ENCODE measurements around the gene DEAF1.

Gene DEAF1

GRCh38 chr11:665704-666281 is 29.2 kb downstream of the DEAF1 start:
- no peak overlapping the region for H3K4me3 ChIP-seq (ENCODE audit: insufficient read length, low read depth)
- peaks cover 64% of the 10 kb centered on the region for H3K36me3 ChIP-seq (ENCODE audit: insufficient read depth, insufficient read length, low read length)
- no peak for DNase-seq (ENCODE audit: low read depth, low spot score)
- H3K4me1 ChIP-seq (ENCODE audit: insufficient read depth, insufficient read length): no peaks in the 10 kb centered on the region
- no peaks in the 10 kb centered on the region for H3K9me3 ChIP-seq (ENCODE audit: insufficient read depth, low read length)
- no peak overlapping the region for H3K9ac ChIP-seq (ENCODE audit: insufficient read length, low read depth)
- no peaks in the 10 kb centered on the region for H3K27me3 ChIP-seq (ENCODE audit: insufficient read depth, insufficient read length)
- no peak for TF ChIP-seq SUZ12 (IDR thresholded peaks at IDR 0.05; ENCODE audit: extremely low read depth, insufficient read depth, insufficient read length)
- TF ChIP-seq YY1 (IDR thresholded peaks at IDR 0.05; ENCODE audit: insufficient read depth, insufficient read length): no peak
- no peak for TF ChIP-seq ZNF274 (IDR thresholded peaks at IDR 0.05; ENCODE audit: low read depth, low read length)

DNA sequence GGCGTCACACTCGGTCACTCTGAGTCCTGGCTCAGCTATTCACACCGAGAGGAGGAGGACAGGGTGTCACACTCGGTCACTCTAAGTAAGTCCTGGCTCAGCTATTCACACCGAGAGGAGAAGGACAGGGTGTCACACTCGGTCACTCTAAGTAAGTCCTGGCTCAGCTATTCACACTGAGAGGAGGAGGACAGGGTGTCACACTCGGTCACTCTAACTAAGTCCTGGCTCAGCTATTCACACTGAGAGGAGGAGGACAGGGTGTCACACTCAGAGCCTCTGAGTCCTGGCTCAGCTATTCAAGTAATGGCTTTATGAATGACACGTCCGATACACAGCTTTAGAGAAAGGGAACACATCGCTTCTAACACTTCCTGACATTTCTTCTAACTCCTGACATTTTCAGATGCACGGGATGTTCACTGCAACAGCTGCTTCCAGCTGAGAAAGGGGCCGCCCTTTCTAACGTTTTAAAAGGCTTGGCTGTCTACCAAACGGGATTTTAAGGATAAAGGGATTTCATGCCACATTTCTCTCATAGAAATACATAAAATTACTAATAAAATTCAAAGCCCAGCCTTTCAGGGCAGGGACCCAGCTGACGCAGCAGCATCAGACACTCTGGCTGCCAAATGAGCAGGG is 29.8 kb downstream of the DEAF1 start:
- peaks cover 67% of the 10 kb centered on the region for H3K36me3 ChIP-seq (ENCODE audit: insufficient read depth, insufficient read length, low read length)
- TF ChIP-seq ZNF274 (IDR thresholded peaks at IDR 0.05; ENCODE audit: low read depth, low read length) (no peak), SUZ12 (IDR thresholded peaks at IDR 0.05; ENCODE audit: extremely low read depth, insufficient read depth, insufficient read length) (no peak), YY1 (IDR thresholded peaks at IDR 0.05; ENCODE audit: insufficient read depth, insufficient read length) (no peak)

GRCh38 chr11:662689-663274 is 32.2 kb downstream of the DEAF1 start:
- no peak overlapping the region for H3K4me3 ChIP-seq (ENCODE audit: insufficient read length, low read depth)
- H3K4me1 ChIP-seq (ENCODE audit: insufficient read depth, insufficient read length): peaks cover 4% of the 10 kb centered on the region
- no peaks in the 10 kb centered on the region for H3K9me3 ChIP-seq (ENCODE audit: insufficient read depth, low read length)
- no peaks in the 10 kb centered on the region for H3K27me3 ChIP-seq (ENCODE audit: insufficient read depth, insufficient read length)
- peaks cover 79% of the 10 kb centered on the region for H3K36me3 ChIP-seq (ENCODE audit: insufficient read depth, insufficient read length, low read length)
- no peak for DNase-seq (ENCODE audit: low read depth, low spot score)
- H3K9ac ChIP-seq (ENCODE audit: insufficient read length, low read depth): no peak overlapping the region
- TF ChIP-seq YY1 (IDR thresholded peaks at IDR 0.05; ENCODE audit: insufficient read depth, insufficient read length): no peak
- no peak for TF ChIP-seq ZNF274 (IDR thresholded peaks at IDR 0.05; ENCODE audit: low read depth, low read length)
- TF ChIP-seq SUZ12 (IDR thresholded peaks at IDR 0.05; ENCODE audit: extremely low read depth, insufficient read depth, insufficient read length): no peak

More for the DNA sequence above, 29.8 kb downstream of the DEAF1 start:
- Histone ChIP-seq H3K4me1 (ENCODE audit: insufficient read depth, insufficient read length) (no peaks in the 10 kb centered on the region), H3K9ac (ENCODE audit: insufficient read length, low read depth) (no peak overlapping the region), H3K4me3 (ENCODE audit: insufficient read length, low read depth) (no peak overlapping the region), H3K9me3 (ENCODE audit: insufficient read depth, low read length) (no peaks in the 10 kb centered on the region), H3K27me3 (ENCODE audit: insufficient read depth, insufficient read length) (no peaks in the 10 kb centered on the region)
- DNase-seq (ENCODE audit: low read depth, low spot score): no peak

DNA sequence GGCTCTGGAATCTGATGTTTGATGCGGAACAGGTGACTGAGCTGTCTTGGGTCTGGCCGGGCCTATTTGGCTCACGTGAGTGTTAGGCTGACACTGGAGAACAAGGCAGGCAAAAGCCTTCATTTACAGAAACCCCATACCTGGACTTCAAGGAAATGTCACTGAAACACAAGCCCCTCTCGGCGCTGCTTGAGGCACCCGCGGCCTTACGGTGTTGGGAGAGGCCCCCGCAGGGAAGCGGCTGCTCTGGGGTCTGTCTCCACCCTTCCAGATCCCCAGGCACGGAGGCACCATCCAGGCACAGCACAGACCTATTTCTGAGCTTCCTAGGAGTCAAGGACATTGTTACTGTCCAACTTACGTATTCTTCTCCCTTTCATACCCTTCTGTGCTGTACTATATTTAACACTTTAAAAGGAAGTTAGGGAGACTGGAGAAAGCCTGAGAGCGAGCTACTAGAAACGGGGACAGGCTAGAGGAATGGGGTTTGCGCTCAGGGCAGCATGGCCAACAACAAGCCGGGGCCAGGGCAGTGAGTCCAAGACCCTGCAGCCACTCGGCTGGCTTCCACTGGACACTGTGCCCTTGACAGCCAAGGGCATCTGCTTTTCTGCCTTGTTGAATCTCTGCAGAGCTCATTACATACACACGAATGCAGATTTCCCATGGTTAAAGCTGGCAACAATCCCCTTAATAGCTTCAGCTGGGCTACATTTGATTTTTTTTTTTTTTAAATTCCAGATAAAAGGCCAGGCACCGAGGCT is 34.2 kb downstream of the DEAF1 start:
- H3K36me3 ChIP-seq (ENCODE audit: insufficient read depth, insufficient read length, low read length): peaks cover 85% of the 10 kb centered on the region
- no peak for TF ChIP-seq YY1 (IDR thresholded peaks at IDR 0.05; ENCODE audit: insufficient read depth, insufficient read length)
- no peak for TF ChIP-seq ZNF274 (IDR thresholded peaks at IDR 0.05; ENCODE audit: low read depth, low read length)
- no peak for TF ChIP-seq SUZ12 (IDR thresholded peaks at IDR 0.05; ENCODE audit: extremely low read depth, insufficient read depth, insufficient read length)
- DNase-seq (ENCODE audit: low read depth, low spot score): no peak
- H3K9ac ChIP-seq (ENCODE audit: insufficient read length, low read depth): no peak overlapping the region
- H3K4me1 ChIP-seq (ENCODE audit: insufficient read depth, insufficient read length): peaks cover 4% of the 10 kb centered on the region
- no peaks in the 10 kb centered on the region for H3K9me3 ChIP-seq (ENCODE audit: insufficient read depth, low read length)
- no peaks in the 10 kb centered on the region for H3K27me3 ChIP-seq (ENCODE audit: insufficient read depth, insufficient read length)
- H3K4me3 ChIP-seq (ENCODE audit: insufficient read length, low read depth): no peak overlapping the region

DNA sequence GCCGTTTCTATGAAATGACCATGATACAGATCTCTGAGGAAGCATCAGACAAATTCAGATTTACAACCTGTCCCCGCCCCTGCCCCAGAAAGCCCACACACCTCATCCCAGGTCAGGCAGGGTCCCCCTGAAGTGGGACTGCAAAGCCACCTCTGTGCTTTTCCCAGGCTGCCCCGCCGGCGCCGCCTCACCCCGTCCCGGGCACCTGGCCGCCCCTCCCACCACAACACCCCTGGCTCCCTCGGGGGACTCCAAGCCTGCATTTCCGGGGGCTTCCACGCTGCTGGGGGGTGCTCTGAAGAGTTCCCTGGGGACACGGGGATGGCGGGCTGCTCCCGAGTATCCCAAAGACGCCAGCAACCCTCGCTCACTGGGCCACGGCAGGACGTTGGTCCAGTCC is 34.7 kb downstream of the DEAF1 start:
- peaks cover 81% of the 10 kb centered on the region for H3K36me3 ChIP-seq (ENCODE audit: insufficient read depth, insufficient read length, low read length)
- DNase-seq (ENCODE audit: low read depth, low spot score): no peak
- peaks cover 4% of the 10 kb centered on the region for H3K4me1 ChIP-seq (ENCODE audit: insufficient read depth, insufficient read length)
- no peaks in the 10 kb centered on the region for H3K27me3 ChIP-seq (ENCODE audit: insufficient read depth, insufficient read length)
- H3K9ac ChIP-seq (ENCODE audit: insufficient read length, low read depth): no peak overlapping the region
- TF ChIP-seq YY1 (IDR thresholded peaks at IDR 0.05; ENCODE audit: insufficient read depth, insufficient read length) (no peak), ZNF274 (IDR thresholded peaks at IDR 0.05; ENCODE audit: low read depth, low read length) (no peak), SUZ12 (IDR thresholded peaks at IDR 0.05; ENCODE audit: extremely low read depth, insufficient read depth, insufficient read length) (no peak)
- no peaks in the 10 kb centered on the region for H3K9me3 ChIP-seq (ENCODE audit: insufficient read depth, low read length)
- H3K4me3 ChIP-seq (ENCODE audit: insufficient read length, low read depth): no peak overlapping the region

DNA sequence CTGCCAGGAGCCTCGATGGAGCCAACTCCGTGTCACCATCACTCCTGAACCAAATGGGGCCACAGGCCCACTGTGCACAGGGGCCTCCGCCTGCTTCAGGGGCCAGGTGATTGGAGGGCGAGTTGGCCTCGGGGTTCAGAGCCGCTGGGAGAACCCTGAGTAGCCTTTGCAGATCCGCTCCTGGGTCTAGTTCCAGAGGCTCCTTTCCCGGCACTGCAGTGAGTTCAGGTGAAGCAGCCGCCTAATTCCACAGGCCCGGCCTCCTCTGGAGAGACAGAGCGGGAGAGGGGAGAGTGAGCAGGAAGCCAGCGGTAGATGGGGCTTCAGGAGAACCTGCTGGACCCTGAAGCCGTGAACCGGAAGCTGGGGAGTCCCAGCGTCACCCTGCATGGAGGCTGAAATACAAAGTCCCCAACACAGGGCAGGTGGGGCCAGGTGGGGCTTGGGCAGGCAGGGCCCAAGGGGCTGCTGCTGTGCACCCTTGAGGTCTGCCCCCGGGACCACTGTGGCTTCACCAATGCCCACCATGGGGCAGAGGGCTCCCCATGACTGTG is 35.4 kb downstream of the DEAF1 start:
- Histone ChIP-seq H3K4me1 (ENCODE audit: insufficient read depth, insufficient read length) (peaks cover 4% of the 10 kb centered on the region), H3K27me3 (ENCODE audit: insufficient read depth, insufficient read length) (no peaks in the 10 kb centered on the region), H3K4me3 (ENCODE audit: insufficient read length, low read depth) (no peak overlapping the region), H3K9ac (ENCODE audit: insufficient read length, low read depth) (no peak overlapping the region), H3K36me3 (ENCODE audit: insufficient read depth, insufficient read length, low read length) (peaks cover 82% of the 10 kb centered on the region), H3K9me3 (ENCODE audit: insufficient read depth, low read length) (no peaks in the 10 kb centered on the region)
- DNase-seq (ENCODE audit: low read depth, low spot score): no peak
- no peak for TF ChIP-seq ZNF274 (IDR thresholded peaks at IDR 0.05; ENCODE audit: low read depth, low read length)
- TF ChIP-seq YY1 (IDR thresholded peaks at IDR 0.05; ENCODE audit: insufficient read depth, insufficient read length): no peak
- TF ChIP-seq SUZ12 (IDR thresholded peaks at IDR 0.05; ENCODE audit: extremely low read depth, insufficient read depth, insufficient read length): no peak
